Uterus (tissue), 2 donors: Measurements from ENCODE around the gene FAM3B.

Experiments used
- CTCF ChIP-seq, 4 experiments: fragments of 200-600 bp in 2 of 4; fragments of 450-650 bp in 2 of 4; sonication (generic) in 2 of 4; IDR thresholded peaks; one replicate each; pipeline ENCODE4 v1.5.1; 2016 to 2019; ENCODE audit warnings: antibody characterized with exemption in 4 of 4, mild to moderate bottlenecking in 2 of 4, moderate library complexity in 1 of 4
- POLR2A ChIP-seq, 2 donors: fragments of 450-650 bp; IDR thresholded peaks; one replicate each; pipeline ENCODE4 v1.6.1; 2016; ENCODE audit warnings: antibody characterized with exemption in 2 of 2, mild to moderate bottlenecking in 1 of 2, moderate library complexity in 1 of 2

- TF ChIP-seq CTCF (IDR thresholded peaks at IDR 0.05) (no peak), POLR2A (IDR thresholded peaks at IDR 0.05) (no peak)
Observed at GRCh38 chr21:41402796-41403195, 86.2 kb downstream of the FAM3B start.
